Osteocyte (in vitro differentiated cells): ENCODE results near the gene PNPLA1. TPM values are rescaled to one million over a fixed set of nuclear protein-coding genes. Genes with fewer than 3 reads are reported as not detected.
A peak's percentile ranks its signal among the peaks of the same experiment; 100 is the strongest.

Experiments used
- DNase-seq: peaks from one replicate; pipeline ENCODE4 v3.0.0; 2021; ENCODE audit warnings: mixed read lengths; ENCODE audit not compliant: unreplicated experiment; ENCODE audit errors: extremely low spot score
- H3K27ac Mint-ChIP-seq: one replicate; pipeline ENCODE4 v1.8.0; 2021; ENCODE audit warnings: mild to moderate bottlenecking, mixed read lengths; ENCODE audit not compliant: unreplicated experiment
- H3K27me3 Mint-ChIP-seq: one replicate; pipeline ENCODE4 v1.8.0; 2021; ENCODE audit warnings: mixed read lengths; ENCODE audit not compliant: unreplicated experiment
- H3K36me3 Mint-ChIP-seq: one replicate; pipeline ENCODE4 v1.8.0; 2021; ENCODE audit warnings: mixed read lengths; ENCODE audit not compliant: unreplicated experiment
- H3K4me1 Mint-ChIP-seq: one replicate; pipeline ENCODE4 v1.8.0; 2021; ENCODE audit warnings: mixed read lengths; ENCODE audit not compliant: unreplicated experiment
- H3K4me3 Mint-ChIP-seq: one replicate; pipeline ENCODE4 v1.8.0; 2021; ENCODE audit warnings: mild to moderate bottlenecking, moderate library complexity, mixed read lengths; ENCODE audit not compliant: unreplicated experiment
- H3K9me3 Mint-ChIP-seq: one replicate; pipeline ENCODE4 v1.8.0; 2021; ENCODE audit warnings: mixed read lengths; ENCODE audit not compliant: unreplicated experiment
- total RNA-seq: library from RNA; stranded (reverse); gene quantifications from 2 replicates; pipeline ENCODE4 v1.2.1, GENCODE V29; 2021
- TF ChIP-seq, protein P1 (sequence below): fragments of 200-600 bp; sonication (generic); IDR thresholded peaks from 2 replicates; pipeline ENCODE4 v1.5.0; 2021; ENCODE audit warnings: antibody characterized with exemption, mild to moderate bottlenecking, moderate library complexity

Gene PNPLA1
- total RNA-seq, 1 donor from 2014 or later: not detected

DNA sequence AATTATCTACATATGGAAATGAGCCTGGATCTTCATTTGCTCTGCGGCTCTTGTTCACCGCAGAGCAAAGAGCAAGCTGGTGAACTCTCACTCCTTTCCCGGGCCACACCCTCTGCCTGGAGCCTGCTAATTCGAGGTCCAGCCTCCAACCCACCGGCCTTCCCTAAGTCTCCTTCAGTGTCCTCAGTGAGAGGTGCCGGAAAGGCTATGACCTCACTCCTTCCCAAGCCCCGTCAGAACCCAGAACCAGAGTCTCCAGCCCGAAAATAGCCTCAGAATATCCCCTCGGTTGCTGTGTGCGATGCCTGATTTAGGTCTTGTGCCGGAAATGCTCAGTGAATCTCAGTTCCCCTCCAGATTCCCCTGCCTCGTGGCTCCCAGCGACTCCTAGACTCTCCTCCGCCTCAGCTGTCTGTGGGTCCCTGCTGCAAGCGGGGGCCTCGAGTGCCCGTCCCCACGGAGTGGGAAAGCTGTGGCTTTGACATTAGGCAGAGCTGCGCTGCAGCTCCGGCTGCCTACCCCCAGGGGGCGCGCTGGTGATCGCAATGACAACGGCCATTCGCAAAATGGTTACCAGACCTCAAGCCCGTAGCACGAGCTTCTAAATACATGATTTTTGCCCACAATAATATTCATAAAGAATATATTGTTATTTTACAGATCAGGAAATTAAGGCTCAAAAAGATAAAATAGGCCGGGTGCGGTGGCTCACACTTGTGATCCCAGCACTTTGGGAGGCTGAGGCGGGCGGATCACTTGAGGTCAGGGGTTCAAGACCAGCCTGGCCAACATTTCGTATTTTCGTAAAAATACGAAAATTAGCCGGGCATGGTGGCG lies 71.0 kb downstream of the PNPLA1 start:
- Mint-ChIP-seq H3K4me3 (peak overlapping the region; percentile 63), H3K4me1 (peaks cover 6% of the 10 kb centered on the region)
- peak; percentile 88 for DNase-seq

DNA sequence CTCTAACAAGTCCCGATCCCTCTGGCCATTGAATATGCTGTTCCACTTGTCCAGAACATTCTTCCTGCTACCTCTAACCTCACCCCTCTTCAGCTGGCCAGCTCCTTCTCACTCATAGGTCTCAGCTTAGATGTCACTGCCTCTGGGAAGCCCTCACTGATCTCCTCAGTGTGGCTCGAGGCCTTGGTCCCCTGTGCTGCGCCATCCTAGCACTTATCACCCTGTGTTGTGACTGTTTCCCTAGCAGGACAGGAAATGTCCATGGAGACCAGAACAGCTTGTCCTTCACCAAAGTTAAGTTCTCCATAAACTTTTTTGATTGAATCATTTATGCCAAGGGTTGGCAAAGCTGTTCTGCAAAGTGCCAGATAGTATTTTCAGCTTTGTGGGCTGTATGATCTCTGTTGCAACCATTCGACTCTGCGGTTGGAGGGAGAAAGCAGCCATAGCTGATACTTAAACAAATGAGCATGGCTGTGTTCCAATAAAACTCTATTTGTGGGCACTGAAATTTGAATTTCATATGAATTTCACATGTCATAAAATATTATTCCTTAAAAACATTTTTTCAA lies 73.3 kb downstream of the PNPLA1 start:
- no peaks in the 10 kb centered on the region for H3K9me3 Mint-ChIP-seq
- no peaks in the 10 kb centered on the region for H3K36me3 Mint-ChIP-seq
- peaks cover 35% of the 10 kb centered on the region for H3K27me3 Mint-ChIP-seq
- peaks cover 9% of the 10 kb centered on the region for H3K4me1 Mint-ChIP-seq
- no peak overlapping the region for H3K27ac Mint-ChIP-seq
- TF ChIP-seq, protein P1, sequence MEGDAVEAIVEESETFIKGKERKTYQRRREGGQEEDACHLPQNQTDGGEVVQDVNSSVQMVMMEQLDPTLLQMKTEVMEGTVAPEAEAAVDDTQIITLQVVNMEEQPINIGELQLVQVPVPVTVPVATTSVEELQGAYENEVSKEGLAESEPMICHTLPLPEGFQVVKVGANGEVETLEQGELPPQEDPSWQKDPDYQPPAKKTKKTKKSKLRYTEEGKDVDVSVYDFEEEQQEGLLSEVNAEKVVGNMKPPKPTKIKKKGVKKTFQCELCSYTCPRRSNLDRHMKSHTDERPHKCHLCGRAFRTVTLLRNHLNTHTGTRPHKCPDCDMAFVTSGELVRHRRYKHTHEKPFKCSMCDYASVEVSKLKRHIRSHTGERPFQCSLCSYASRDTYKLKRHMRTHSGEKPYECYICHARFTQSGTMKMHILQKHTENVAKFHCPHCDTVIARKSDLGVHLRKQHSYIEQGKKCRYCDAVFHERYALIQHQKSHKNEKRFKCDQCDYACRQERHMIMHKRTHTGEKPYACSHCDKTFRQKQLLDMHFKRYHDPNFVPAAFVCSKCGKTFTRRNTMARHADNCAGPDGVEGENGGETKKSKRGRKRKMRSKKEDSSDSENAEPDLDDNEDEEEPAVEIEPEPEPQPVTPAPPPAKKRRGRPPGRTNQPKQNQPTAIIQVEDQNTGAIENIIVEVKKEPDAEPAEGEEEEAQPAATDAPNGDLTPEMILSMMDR: no peak
- DNase-seq: no peak
- no peak overlapping the region for H3K4me3 Mint-ChIP-seq

More for the DNA sequence above, 71.0 kb downstream of the PNPLA1 start:
- H3K9me3 Mint-ChIP-seq: no peaks in the 10 kb centered on the region
- no peaks in the 10 kb centered on the region for H3K36me3 Mint-ChIP-seq
- TF ChIP-seq, protein P1: peak; percentile 95
- peaks cover 54% of the 10 kb centered on the region for H3K27me3 Mint-ChIP-seq
- no peak overlapping the region for H3K27ac Mint-ChIP-seq

DNA sequence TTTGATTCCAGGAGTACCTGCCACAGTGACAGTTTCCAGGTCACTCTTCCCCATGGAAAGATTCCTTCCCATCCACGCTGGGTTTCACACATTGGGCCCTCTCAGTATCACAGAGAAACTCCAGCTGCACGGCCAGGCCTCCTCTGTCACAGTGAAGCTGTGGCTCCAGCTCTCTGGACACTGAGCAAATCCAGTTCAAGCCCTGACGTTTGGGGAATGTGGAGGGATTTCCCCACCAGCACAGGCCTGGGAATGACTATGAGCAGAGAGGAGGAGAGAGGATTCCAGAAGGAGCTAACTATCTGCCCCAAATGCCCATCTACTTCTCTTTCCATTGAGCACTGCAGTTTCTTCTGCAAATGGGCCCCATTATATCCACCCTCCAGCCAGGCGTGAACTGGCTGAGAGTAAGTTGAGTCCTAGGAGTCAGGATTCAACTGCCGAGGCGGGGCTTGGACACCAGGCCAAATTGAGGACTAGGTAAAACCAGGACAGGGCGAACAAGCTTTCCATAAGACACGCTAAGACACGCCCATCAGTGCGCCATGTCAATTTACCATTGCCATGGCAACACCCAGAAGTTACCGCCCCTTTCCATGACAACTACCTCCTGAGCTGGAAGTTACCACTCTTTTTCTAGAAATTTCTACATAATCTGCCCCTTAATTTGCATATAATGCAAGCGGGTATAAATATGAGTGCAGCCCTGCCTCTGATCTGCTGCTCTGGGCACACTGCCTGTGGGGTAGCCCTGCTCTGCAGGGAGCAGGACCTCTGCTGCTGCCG lies 76.0 kb downstream of the PNPLA1 start:
- no peaks in the 10 kb centered on the region for H3K36me3 Mint-ChIP-seq
- H3K4me1 Mint-ChIP-seq: peaks cover 4% of the 10 kb centered on the region
- no peak overlapping the region for H3K4me3 Mint-ChIP-seq
- no peak for DNase-seq
- peaks cover 21% of the 10 kb centered on the region for H3K27me3 Mint-ChIP-seq
- H3K9me3 Mint-ChIP-seq: no peaks in the 10 kb centered on the region
- TF ChIP-seq, protein P1: no peak
- H3K27ac Mint-ChIP-seq: no peak overlapping the region

DNA sequence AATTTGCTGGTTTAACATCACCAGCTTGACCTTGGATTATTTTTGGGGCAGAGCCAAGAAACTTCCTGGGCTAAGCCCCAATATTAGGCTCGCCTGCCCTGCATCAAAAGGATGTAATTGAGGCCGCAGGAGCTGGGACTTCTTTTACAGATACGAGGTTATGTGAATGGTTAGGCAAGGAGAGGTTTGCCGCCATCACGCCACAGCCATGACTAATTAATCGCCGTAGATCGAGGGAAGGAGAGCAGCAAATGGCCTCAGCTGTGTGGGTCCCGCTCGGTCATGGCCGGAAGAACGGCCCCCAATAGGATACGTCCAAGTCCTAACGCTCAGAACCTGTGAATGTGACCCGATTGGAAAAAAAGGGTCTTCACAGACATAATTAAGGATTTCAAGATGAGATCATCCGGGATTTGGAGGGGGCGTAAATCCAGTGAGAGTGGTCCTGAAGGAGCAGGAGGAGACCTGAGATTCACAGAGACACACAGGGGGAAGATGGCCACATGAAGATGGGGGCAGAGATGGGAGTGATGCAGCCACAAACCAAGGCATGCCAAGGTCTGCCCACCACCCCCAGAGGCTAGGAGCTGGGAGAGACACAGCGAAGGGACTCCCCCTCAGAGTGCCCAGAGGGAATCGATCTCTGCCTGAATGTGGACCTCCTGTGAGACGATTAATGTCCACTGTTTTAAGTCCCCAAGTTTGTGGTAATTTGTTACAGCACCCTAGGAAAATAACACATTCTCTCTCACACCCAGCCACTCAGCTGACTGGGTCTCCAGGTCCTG lies 76.8 kb downstream of the PNPLA1 start:
- TF ChIP-seq, protein P1: no peak
- DNase-seq: no peak
- H3K4me3 Mint-ChIP-seq: no peak overlapping the region
- H3K4me1 Mint-ChIP-seq: peaks cover 4% of the 10 kb centered on the region
- H3K27ac Mint-ChIP-seq: no peak overlapping the region
- no peaks in the 10 kb centered on the region for H3K9me3 Mint-ChIP-seq
- no peaks in the 10 kb centered on the region for H3K36me3 Mint-ChIP-seq
- peaks cover 20% of the 10 kb centered on the region for H3K27me3 Mint-ChIP-seq
